CD1c-positive myeloid dendritic cell (primary cell): Measurements from ENCODE around the gene ZNF71.
"Not testable (repeated sequence)": the region's sequence is repeated elsewhere in the genome, so short reads cannot be mapped to it uniquely, and the experiment has no call there.

Experiments
- DNase-seq: peaks from one replicate; pipeline ENCODE4 v3.0.0-alpha.2; 2016; ENCODE audit errors: extremely low spot score

Gene ZNF71

GRCh38 chr19:56622374-56622773, 27.3 kb downstream of the ZNF71 start:
- DNase-seq: no peak

GRCh38 chr19:56623006-56623405, 27.9 kb downstream of the ZNF71 start:
- DNase-seq: no peak

GRCh38 chr19:56625708-56626107, 30.6 kb downstream of the ZNF71 start:
- no peak for DNase-seq

GRCh38 chr19:56633021-56633420, 37.9 kb downstream of the ZNF71 start:
- no peak for DNase-seq

GRCh38 chr19:56637976-56638555, 43.0 kb downstream of the ZNF71 start:
- peak; percentile 52 for DNase-seq

GRCh38 chr19:56639217-56639616, 44.1 kb downstream of the ZNF71 start:
- DNase-seq: no peak

- no peak for DNase-seq
Measured at GRCh38 chr19:56642711-56643459, 47.8 kb downstream of the ZNF71 start, which contains the start of gene SMIM17. Gene SMIM17 (plus strand): TSS chr19:56643159. CDS start chr19:56645668, 2,509 bp downstream.

GRCh38 chr19:56643460-56643955, 48.4 kb downstream of the ZNF71 start:
- DNase-seq: no peak

GRCh38 chr19:56654151-56654550, 59.0 kb downstream of the ZNF71 start:
- no peak for DNase-seq

GRCh38 chr19:56660381-56661107, 65.4 kb downstream of the ZNF71 start:
- no peak for DNase-seq

GRCh38 chr19:56661248-56661647, 66.1 kb downstream of the ZNF71 start:
- DNase-seq: no peak

GRCh38 chr19:56663931-56664500, 68.9 kb downstream of the ZNF71 start:
- DNase-seq: no peak

GRCh38 chr19:56664511-56664910, 69.4 kb downstream of the ZNF71 start:
- DNase-seq: no peak

GRCh38 chr19:56667311-56667870, 72.3 kb downstream of the ZNF71 start:
- DNase-seq: no peak

GRCh38 chr19:56668676-56669075, 73.6 kb downstream of the ZNF71 start:
- no peak for DNase-seq

- no peak for DNase-seq
Measured at GRCh38 chr19:56670401-56670960, 75.4 kb downstream of the ZNF71 start.

- DNase-seq: no peak
Measured at GRCh38 chr19:56670961-56671612, 76.0 kb downstream of the ZNF71 start.

- DNase-seq: peak; percentile 91
Measured at GRCh38 chr19:56671613-56671994, 76.5 kb downstream of the ZNF71 start, which contains the start of gene ZNF835. Gene ZNF835 (minus strand): TSS chr19:56671757. CDS start chr19:56665198, 6,559 bp downstream.

- not testable (repeated sequence) for DNase-seq
Measured at GRCh38 chr19:56672610-56673009, 77.5 kb downstream of the ZNF71 start.
